HG03060 (cell line): ENCODE data around the gene SLC35G3.
"Not testable (repeated sequence)": the region's sequence is repeated elsewhere in the genome, so short reads cannot be mapped to it uniquely, and the experiment has no call there.

Source experiments
- ATAC-seq: cut with Tn5 transposase; IDR thresholded peaks from one replicate; pipeline ENCODE4 v1.9.1; 2021; ENCODE audit warnings: low read depth, moderate number of reproducible peaks; ENCODE audit not compliant: unreplicated experiment

SLC35G3 gene

DNA sequence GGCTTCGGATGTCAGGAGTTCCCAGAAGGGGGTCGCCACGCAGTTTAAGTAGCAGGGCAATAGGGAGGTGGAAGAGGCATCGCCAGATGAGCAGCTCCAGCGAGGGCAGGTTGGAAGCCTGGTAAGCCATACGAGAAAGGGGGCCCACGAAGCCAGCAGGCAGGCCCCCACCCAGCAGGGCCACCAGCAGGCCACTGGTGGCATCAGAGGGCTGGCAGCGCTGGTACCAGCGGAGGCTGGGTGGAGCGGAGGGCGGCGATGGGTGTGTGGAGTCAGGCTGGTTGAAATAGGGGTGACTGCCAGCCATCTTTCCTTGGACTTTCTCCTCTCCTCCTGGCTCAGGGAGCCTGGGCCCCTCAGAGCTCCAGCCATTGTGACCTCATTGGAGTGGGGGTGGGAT is at the start of gene SLC35G3:
Gene SLC35G3 (minus strand): TSS at position 393 of the 400 bp plus-strand sequence. CDS start 86 bp downstream, at position 307.
- ATAC-seq = not testable (repeated sequence)

DNA sequence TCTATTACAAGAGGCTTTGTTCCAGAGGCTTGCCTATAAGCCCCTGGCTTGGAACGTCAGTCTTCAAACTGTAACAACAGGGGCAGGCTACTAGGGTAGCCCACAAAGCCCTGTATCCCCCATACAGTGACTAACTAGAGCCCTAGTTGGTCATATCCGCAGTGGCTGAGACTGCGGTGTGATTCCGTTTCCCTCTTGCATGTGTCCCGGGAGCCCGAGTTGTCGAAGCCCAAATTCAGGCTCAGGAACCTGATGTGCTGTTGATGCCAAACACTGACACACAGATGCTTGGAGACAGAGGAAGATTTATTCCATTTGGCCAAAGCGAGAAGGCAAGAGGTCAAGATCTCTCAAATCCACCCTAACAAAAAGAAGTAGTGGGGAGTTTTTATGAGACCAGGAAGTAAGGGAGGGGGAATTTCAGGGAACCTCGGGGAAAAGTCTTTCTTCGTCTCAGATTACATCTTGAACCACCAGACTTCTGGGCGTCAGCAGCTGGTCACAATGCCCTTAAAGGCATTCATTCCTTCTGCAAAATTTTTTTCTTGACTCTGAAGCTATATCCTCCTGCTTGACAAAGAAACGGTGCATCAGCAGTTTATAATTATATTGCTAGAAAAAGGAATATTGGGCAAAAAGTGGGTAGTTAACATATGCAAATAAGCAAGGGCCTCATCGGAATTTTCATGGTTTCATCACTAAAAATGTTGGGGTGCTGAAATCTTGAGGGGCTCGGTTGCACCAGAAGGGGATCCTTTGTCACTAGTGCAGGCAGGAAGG is 49.6 kb upstream of the SLC35G3 start:
- ATAC-seq = no peak

DNA sequence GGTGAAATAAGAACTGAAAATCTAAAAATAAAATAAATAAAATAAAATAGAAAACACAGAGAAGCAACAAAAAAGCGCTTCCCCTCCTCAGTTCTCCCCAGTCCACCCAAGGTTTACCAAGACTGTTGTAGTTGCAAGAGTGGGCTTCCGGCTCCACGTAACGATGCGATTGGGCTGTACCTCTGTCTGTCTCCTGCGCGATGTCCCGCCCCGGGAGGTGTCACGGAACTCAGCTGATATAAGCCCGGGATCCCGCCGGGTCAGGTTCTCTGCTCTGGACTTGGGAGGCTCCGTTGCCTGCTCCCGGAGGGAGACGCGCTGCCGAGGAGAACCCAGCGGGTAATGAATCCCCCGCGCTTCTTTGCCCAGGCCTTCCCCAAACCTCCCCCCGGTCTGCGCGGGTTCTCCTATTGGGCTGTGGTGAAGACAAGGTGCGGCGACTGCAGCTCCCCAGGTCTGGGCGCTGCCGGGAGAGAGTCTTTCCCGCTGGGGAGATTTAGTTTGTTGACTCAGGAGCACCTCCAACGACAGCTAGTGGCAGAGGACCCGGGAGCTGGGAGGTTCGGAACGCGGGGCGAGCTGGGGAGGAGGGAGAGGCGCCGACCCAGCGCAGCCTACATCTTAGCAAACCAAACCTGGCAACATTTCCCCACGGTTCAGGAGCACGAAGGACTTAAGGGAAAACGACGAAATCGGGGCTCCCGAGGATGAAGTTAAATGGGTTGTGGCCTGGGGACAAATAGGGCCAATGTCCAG is 48.8 kb upstream of the SLC35G3 start, which contains the start of gene SLFN5:
Gene SLFN5 (plus strand): TSS at position 268 of the 756 bp plus-strand sequence. CDS start 15,619 bp downstream, outside the sequence.
- ATAC-seq = peak; percentile 40

DNA sequence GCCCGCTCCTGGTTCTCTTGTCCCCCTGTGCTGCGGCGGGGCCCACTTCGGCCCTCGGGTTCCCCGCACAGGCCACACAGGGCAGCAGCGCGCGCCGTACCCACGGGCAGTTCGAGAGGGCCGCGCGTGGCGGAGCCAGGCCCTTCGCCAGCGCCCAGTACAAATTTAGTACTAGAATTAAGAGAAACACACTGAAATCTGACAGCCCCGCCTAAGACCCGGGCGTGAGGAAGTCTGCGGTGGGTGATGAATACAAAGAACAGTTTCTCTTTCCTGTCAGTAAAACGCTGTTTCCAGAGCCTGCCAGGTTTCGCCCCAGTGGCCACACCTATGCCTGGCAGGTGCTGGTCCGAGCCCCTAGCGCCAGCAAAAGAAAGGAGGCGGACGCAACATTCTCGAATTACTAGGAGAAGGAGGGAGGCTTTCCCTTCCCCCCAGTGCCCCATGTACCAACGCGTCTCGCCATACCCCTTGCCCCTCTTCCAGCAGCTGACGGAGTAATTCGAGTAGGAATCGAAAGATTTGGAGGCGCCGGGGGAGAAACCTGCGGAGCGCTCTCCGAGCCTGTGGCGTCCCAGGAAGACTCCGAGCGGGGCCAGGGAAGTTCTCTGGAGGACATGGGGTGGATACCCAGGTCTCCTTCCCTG is 48.1 kb upstream of the SLC35G3 start:
- no peak for ATAC-seq

DNA sequence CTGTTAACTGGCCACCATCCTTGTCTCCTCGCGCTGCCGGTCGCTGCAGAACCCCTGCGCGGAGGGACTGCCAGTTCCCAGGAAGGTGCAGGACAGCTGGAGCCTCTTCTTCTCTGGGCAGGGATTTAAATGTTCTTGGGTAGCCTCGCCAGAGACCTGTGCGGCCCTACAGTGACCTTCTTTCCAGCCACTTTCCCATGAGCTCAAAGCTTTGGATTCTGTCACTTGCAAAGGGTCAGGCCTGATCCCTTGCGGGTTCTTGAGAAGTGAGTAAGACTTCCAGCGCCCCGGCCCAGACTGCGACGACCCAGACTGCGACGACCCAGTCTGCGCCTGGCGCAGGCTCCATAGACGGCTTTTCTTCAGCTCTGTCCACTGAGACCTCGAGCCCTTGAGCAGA is 47.3 kb upstream of the SLC35G3 start:
- no peak for ATAC-seq

DNA sequence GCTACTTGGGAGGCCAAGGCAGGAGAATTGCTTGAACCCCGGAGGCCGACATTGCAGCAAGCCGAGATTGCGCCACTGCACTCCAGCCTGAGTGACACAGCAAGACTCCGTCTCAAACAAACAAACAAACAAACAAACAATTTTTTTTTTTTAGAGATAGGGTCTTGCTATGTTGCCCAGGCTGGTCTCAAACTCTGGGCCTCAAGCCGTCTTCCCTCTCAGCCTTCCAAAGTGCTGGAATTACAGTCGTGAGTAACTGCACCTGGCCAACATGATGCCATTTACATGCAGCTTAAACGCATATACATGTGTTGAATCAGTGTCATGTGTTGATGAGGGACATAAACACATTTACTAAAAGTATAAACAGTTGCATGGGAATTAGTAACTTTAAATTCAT is 46.7 kb upstream of the SLC35G3 start:
- no peak for ATAC-seq

DNA sequence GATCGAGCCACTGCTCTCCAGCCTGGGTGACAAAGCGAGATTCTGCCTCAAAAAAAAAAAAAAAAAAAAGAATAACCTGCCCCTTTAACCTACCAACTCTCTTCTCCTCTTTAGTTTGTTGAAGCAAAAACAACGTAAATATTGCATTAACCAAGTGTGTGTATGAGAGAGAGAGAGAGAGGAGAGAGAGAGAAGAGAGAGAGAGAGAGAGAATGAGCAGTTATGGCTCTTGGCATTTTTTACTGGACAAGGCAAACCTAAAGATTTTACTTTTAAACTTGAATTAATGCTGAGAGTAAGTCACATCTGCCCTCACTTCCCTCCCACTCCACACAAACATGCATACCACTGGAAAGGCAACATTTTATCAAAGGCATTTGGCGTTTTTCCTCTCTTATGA is 45.6 kb upstream of the SLC35G3 start:
- no peak for ATAC-seq

DNA sequence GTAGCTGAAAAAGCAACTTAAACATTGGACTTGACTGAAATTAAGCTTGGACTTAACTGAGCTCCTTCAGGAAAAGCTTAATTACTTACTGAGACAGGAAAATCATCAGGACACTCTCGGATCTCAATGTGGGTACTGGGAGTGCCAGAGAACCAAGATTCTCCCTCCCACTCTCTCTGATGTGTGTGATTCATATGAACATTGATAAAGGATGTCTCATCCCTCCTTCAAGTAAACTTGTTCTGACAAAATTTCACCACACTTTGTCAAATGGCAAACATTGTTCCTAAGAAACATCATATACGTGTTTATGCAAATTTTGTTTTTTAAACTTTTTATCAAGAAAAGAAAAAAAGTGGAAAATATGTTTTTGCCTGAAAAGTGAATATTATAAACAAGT is 44.6 kb upstream of the SLC35G3 start:
- ATAC-seq = no peak

DNA sequence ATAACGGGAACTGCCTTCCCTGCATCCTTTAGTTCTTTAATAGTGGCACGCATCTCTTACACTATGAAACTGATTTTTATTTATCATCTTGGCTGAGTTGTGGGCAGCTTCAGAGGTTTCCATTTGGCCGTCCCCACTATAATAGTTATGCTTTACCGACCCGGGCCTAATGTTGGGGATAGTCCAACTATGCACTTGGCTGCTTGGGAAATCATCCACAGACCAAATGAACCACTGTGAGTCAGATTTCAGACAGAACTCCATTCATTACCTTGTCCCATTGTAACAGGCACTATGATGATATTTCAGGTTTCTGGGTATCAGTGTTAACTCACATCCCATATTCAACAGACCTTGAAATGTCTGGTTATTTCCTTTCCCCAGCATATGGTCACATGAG is 42.6 kb upstream of the SLC35G3 start:
- no peak for ATAC-seq

DNA sequence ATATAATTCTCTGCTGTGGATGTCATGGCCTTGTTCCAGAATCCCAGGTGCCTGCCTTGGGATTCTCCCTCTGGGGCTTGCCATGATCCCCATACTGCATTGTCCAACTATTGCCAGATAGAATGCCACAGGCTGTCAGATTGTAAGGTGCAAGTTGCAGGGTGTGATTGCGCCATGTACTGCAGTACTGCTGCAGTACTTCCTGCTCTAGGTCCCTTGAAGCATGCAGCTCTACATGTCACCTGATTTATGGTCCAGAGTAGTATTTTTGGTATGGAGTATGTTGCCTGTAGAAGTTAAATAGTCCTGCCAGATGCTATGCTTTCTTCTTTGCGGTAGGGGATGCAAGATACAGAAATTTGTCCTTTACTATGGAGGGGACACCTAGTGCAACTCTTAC is 41.7 kb upstream of the SLC35G3 start:
- ATAC-seq = no peak

DNA sequence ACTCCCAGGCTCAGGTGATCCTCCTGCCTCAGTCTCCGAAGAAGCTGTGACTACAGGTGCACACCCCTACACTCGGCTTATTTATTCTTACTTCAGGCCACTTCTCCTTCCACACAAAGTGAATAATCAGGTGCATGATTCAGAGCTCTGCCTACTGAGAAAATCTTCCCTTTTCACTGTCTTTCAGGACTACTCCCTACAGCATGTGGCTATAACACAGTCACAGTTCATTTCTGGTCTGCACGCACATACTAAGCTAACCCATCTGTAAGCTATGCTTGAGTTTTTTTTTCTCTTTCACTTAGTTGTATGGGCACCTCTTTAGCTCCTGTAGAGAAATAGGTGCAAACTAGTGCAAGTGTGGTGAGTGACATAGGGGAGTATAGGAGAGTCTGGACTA is 41.1 kb upstream of the SLC35G3 start:
- ATAC-seq = no peak

DNA sequence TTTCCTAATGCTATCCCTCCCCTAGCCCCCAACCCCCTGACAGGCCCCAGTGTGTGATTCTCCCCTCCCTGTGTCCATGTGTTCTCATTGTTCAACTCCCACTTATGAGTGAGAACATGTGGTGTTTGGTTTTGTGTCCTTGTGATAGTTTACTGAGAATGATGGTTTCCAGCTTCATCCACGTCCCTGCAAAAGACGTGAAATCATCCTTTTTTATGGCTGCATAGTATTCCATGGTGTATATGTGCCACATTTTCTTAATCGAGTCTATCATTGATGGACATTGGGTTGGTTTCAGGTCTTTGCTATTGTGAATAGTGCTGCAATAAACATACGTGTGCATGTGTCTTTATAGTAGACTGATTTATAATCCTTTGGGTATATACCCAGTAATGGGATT is 40.1 kb upstream of the SLC35G3 start:
- not testable (repeated sequence) for ATAC-seq

DNA sequence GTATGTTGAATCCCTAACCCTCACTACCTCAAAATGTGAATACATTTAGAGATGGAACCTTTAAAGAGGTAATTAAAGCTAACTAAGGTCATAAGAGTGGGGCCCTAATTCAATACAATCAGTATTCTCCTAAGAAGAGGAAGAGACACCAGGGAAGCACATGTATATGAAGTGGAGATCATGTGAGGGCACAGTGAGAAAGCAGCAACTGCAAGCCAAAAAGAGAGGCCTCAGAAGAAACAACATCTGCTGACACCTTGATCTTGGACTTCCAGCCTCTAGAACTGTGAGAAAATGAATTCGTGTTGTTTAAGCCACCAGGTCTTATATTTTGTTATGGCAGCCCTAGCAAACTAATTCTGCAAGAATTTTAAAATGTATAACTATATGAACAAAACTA is 35.4 kb upstream of the SLC35G3 start:
- no peak for ATAC-seq

DNA sequence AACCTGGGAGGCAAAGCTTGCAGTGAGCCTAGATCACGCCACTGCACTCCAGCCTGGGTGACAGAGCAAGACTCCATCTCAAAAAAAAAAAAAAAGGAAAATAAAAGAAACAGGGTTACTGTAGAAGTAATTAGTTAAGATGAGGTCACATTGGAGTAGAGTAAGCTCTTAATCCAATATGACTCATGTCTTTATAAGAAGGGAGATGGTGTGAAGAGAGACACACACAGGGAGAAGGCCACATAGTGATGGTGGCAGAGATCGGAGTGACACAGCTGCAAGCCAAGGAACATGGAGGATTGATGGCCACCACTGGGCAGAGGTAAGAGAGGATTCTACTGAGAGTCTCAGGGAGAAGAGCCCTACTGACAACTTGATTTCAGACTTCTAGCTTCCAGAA is 33.4 kb upstream of the SLC35G3 start:
- no peak for ATAC-seq

DNA sequence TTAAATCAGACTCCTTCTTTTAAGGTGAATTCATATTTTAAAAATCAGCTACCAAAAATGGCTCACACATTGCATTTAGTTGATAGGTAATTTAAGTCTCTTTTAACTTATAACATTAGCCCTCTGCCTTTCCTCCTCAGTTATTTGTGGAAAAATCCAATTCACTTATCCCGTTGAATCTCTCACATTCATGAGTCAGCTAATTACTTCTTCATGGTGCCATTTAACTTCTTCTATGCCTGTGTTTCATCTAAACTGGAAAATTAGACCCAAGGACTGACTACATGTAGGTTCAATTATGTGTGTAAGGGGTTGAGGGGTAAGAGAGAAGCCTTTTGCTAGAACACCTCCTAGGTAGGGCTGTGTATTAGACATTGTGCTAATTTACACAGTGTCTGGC is 30.2 kb upstream of the SLC35G3 start:
- no peak for ATAC-seq

DNA sequence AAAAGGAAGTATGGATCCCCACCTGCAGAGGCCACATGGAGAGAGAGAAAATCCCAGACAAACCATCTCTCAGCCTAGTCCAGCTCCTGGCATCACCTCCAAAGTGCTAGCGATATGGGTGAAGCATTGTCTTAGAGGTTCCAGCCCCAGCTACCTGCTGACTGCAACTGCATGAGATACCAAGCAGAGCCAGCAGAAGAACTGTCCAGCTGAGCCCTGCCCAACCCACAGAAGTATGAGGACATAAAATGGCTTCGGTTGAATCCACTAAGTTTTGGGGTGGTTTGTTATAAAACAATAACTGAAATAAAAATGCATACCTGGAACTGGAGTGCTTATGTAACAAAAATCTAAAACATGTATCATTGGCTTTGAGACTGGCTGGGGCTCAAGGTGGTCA is 28.3 kb upstream of the SLC35G3 start:
- ATAC-seq = no peak

DNA sequence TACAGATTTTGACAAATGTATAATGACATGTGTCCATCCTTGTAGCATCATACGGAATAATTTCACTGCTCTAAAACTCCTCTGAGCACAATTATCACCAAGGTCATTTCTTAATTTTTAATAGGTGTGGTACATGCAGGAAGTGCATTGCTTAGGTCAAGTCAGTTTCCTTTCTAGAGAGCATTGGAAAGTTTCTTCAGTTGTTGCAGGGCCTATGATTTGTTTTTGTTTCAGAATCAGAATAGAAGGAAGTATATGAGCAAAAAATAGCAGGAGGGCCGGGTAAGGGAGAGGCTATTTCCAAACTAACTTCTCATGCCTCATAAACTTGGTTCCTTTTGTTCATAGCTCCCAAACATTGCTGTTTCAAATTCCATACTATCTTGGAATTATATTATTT is 24.7 kb upstream of the SLC35G3 start:
- ATAC-seq = no peak

DNA sequence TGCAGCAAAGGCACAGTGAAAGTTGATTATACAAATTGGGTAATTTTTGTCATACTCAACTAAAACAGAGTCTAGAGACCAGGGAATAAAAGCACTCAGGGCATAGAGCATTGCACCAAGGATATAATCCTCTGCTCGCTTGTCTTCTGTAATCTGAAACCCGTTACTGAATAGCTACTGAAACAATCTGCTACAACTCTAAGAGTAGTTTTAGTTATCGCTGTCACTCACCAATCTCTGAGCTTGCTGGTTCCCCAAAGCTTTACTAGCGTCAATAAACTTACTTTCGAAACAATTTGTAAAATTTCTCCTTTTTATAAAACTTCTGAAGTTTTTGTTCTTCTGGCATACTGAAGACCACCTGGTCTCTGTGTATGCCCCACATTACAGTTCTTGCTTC is 22.9 kb upstream of the SLC35G3 start:
- ATAC-seq = no peak

DNA sequence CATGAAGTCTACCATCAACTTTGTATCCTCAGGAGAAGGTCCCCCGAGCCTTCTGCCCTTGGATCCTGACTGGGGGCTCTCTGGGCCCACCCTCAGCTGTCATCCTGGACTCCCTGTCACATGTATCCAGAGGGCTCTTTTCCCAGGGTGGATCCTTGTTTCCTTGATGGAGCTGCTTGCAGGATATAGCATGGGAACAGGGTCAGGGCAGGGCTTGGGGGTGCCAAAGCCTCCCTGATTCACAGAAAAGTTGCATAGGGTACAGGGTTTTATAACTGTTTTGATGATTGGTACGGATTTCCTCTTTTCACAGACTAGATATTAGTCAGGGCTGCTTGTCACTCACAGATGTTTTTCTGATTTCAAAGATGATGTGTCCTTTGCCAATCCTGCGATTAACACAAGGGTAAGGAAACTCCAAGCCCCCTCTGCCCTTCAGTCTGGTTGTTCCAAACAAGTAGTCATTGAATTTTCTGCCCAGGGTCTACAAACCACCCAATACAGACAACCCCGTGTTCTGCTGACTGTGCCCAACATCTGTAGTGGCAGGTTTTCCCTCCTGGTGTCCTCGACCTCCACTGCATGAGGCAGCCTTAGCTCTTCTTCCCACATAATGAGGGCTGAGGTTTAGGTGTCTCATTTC is 20.6 kb upstream of the SLC35G3 start:
- ATAC-seq = no peak

DNA sequence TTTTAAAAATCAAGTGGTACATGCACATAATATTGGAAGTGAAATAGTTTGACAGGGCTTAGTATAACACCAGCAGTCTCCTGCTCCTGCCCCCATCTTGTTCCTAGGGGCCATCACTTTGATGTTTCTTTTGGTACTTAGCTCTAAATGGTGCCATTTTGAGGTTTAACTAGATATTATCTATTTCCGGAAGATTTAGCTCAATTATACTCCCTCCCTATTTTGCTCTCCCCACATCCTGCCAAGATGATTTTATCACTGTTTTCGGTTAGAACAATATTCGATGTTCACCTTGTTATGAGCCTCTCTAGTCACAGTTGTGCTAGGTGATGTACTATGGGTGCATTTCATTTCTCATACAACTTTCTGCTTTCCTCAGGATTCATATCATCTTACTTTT is 20.0 kb upstream of the SLC35G3 start:
- no peak for ATAC-seq

DNA sequence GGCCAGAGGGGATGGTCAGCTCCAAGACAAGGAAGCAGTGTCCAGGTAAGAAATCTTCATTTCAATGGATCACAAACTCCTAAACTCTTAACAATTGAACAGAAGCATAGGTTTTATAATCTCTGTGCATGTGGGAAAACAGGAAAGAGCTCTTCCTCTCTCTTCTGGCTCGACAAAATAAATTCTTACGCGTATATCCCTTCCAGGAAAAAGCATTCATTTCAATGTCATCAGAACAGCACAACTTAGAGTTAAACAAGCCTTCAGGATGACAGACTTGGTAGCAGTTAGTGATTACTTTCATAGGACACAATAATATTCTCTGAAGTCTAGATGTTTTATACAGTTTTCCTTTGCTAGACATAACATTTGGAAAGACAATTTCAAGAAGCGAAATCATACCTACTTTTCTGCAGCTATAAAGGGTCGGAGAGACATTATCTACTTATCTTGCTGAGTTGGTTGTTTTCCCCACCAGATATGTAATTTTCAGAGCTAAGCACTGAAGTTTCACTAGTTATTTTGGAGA is 19.3 kb upstream of the SLC35G3 start:
- ATAC-seq = no peak
